Mammary epithelial cell (primary cell): ENCODE measurements around the gene TECPR2.

Experiments used
- EZH2 ChIP-seq: IDR thresholded peaks from 2 replicates; pipeline ENCODE4 v1.6.1; 2012; ENCODE audit warnings: low read length, inconsistent platforms, borderline replicate concordance
- TF ChIP-seq, protein P1 (sequence below), 2 donors: IDR thresholded peaks in 1 of 2; conservative IDR thresholded peaks in 1 of 2; 2 replicates each; pipeline ENCODE4 v1.5.1; 2011 to 2012; ENCODE audit warnings: inconsistent platforms in 2 of 2, low read length in 2 of 2, mild to moderate bottlenecking in 2 of 2, control low read depth in 1 of 2, low read depth in 1 of 2; ENCODE audit not compliant: insufficient read depth in 1 of 2; ENCODE audit errors: extremely low read depth in 1 of 2

DNA sequence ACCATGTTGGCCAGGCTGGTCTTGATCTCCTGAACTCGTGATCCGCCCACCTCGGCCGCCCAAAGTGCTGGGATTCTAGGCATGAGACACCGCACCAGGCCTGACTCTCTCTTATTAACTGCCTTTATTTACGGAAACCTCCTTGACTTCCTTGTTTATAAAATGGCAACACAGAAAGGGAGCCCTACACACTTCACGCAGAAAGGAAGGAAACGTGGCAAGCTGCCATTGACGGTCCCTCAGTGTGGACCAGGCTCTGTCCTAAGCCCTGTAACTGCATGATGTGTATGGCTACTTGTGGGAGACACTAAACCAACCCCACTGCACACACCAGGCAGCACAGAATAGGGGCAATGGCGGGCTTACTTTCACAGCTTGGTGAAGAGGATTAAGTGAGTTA, 11.7 kb upstream of the TECPR2 start:
- TF ChIP-seq, protein P1, sequence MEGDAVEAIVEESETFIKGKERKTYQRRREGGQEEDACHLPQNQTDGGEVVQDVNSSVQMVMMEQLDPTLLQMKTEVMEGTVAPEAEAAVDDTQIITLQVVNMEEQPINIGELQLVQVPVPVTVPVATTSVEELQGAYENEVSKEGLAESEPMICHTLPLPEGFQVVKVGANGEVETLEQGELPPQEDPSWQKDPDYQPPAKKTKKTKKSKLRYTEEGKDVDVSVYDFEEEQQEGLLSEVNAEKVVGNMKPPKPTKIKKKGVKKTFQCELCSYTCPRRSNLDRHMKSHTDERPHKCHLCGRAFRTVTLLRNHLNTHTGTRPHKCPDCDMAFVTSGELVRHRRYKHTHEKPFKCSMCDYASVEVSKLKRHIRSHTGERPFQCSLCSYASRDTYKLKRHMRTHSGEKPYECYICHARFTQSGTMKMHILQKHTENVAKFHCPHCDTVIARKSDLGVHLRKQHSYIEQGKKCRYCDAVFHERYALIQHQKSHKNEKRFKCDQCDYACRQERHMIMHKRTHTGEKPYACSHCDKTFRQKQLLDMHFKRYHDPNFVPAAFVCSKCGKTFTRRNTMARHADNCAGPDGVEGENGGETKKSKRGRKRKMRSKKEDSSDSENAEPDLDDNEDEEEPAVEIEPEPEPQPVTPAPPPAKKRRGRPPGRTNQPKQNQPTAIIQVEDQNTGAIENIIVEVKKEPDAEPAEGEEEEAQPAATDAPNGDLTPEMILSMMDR (conservative IDR thresholded peaks at IDR 0.05 in 1 of 2, IDR thresholded peaks at IDR 0.05 in 1 of 2; ENCODE audit: extremely low read depth in 1 of 2, insufficient read depth in 1 of 2, low read depth in 1 of 2, low read length in 2 of 2), result no peak
- no peak for TF ChIP-seq EZH2
